GM19025 (cell line): ENCODE results near the gene ZNF710.
"Not testable (repeated sequence)": the region's sequence is repeated elsewhere in the genome, so short reads cannot be mapped to it uniquely, and the experiment has no call there.

Source experiments
- ATAC-seq: cut with Tn5 transposase; IDR thresholded peaks from one replicate; pipeline ENCODE4 v1.9.1; 2021; ENCODE audit warnings: mild to moderate bottlenecking, low read depth, moderate library complexity; ENCODE audit not compliant: unreplicated experiment

The ZNF710 gene, protein sequence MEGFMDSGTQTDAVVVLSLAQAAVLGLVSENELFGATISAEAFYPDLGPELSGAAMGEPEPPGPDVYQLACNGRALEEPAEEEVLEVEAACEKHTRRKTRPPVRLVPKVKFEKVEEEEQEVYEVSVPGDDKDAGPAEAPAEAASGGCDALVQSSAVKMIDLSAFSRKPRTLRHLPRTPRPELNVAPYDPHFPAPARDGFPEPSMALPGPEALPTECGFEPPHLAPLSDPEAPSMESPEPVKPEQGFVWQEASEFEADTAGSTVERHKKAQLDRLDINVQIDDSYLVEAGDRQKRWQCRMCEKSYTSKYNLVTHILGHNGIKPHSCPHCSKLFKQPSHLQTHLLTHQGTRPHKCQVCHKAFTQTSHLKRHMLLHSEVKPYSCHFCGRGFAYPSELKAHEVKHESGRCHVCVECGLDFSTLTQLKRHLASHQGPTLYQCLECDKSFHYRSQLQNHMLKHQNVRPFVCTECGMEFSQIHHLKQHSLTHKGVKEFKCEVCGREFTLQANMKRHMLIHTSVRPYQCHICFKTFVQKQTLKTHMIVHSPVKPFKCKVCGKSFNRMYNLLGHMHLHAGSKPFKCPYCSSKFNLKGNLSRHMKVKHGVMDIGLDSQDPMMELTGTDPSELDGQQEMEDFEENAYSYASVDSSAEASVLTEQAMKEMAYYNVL

DNA sequence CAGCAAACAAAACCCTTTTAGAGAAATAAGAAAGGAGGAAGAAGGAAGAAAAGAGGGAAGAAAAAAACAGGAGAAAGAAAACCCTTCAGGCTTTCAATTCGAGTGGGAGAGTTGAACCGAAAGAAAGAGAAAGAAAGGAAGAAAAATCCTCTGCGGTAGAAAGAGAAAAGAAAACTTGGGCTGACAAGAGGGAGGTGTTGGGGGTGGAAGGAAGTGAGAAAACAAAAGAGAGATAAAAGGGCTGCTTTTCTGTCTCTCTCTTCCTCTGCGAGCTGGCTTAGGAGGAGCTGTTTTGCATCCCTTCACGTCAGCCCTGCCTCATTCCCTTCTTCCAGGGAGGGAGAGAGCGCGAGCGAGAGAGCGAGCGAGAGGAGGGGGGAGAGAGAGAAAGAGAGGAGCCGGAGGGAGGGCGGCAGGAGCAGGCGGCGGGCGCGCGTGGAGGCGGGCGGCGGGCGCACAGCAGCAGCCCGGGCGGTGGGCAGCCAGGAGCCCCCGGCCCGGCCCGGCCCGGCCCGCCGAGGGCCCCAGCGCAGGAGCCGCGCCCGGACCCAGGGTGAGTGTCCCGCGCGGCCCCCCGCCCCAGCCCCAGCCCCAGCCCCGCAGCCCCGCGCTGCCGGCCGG lies at the start of gene ZNF710:
Gene ZNF710, plus strand, starts transcription at position 263 of the 621 bp plus-strand sequence. CDS start 65,814 bp downstream, outside the sequence.
- no peak for ATAC-seq

DNA sequence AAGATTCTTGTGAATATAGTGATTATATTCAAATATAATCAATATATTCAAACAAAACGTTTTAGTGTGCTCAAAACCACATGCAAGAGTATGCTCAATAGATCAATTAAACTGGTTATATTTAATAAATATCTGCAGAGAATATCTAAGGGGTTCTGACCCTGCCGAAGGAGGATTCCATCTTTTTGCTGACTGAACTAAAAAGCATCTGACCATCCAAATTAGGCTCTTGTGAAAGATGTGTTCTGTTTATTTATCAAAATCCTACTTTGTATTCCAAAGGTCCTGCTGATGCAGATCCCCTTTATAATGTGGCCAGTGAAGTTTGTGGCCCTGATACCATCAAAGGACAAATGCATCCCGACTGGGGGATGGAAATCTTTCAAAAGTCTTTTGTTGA lies 46.6 kb upstream of the ZNF710 start:
- ATAC-seq, result no peak

DNA sequence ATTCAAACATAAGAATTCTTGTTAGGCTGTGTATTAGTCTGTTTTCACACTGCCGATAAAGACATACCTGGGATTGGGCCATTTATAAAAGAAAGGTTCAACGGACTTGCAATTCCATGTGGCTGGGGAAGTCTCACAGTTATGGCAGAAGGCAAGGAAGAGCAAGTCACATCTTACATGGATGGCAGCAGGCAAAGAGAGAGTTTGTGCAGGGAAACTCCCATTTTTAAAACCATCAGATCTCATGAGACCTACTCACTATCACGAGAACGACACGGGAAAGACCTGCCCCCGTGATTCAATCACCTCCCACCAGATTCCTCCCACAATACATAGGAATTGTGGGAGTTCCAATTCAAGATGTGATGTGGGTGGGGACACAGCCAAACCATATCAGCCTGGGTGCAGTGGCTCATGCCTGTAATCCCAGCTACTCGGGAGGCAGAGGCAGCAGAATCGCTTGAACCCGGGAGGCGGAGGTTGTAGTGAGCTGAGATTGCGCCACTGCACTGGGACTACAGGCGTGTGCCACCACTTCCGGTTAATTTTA lies 45.6 kb upstream of the ZNF710 start:
- ATAC-seq, result not testable (repeated sequence)

GRCh38 chr15:89958107-89958805 lies 42.9 kb upstream of the ZNF710 start:
- ATAC-seq, result no peak

DNA sequence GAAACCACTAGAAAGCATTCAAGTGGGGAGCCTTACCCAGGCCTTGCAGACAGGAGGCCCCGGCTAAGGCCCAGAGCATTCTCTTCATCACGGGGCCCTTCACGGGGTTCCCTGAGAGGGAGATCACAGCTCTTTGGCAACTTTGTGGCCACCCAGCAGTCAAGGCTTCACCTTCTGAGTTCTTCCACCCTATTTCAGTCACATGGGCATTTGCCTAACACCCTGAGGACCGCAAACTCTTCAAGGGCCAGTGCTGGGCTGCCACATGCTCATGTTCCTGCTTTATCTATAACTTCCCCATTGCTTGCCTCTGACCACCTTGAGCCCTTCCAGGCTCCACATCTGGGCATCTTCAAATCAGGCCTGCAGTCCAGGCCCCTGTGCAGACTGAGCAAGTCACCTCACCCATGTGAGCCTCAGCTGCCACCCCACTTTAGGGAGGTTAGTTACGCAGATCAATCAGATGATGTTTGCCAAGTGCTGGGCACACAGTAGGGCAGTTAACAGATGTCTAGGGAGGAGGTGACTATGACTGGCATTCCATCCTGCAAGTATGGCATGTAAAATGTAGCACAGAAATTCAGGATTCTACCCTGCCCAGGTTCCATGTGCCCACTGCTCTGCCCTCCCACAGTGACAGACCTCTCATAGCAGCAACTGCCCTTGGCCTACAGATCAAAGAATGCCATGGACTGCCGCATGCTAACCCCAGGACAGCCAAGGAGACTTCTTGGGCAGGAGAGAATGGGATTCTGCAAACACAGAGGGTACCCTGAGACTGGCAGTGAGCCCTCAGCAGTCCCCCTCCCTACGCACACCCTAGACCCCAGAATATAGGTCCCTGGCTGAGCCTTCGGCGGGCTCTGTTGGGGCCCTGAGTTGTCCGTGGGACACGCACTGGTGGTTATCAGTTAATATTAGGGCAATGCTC lies 37.6 kb upstream of the ZNF710 start:
- no peak for ATAC-seq

DNA sequence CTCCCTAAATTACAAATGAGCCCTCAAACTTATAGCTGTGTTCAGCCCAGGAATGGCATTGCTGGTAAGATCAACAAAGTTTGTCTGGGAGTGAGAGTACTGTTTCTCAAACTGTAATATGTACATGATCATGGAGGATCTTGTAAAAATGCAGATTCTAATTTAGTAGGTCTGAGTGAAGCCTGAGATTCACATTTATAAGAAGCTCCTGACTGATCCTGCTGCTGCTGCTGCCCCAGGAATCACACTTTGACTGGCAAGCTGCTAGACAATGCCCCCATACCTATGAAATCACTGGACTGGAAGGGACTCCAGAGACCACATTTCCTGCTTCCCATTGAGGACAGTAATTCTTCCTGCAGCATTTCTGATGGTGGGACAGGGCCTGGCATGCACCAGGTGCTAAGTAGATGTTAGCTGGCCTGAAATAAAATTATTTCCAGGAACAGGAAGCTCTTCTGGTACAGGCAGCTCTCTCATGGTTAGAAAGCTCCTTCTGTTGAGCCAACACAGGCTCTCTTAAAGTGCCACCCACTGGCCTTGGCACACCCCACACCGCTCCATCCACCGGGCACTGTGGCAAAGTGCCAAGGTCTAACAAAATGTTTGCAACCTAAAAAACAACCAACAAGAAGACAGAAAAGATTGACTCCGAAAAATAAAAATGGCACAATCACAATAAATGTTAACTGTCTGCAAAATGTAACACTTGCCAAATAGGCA lies 36.7 kb upstream of the ZNF710 start:
- no peak for ATAC-seq

- no peak for ATAC-seq
These were observed 33.2 kb upstream of the ZNF710 start for GRCh38 chr15:89967881-89968280.

GRCh38 chr15:89971592-89971997 lies 29.5 kb upstream of the ZNF710 start:
- no peak for ATAC-seq

- no peak for ATAC-seq
These were observed 29.0 kb upstream of the ZNF710 start for GRCh38 chr15:89972085-89972484.

DNA sequence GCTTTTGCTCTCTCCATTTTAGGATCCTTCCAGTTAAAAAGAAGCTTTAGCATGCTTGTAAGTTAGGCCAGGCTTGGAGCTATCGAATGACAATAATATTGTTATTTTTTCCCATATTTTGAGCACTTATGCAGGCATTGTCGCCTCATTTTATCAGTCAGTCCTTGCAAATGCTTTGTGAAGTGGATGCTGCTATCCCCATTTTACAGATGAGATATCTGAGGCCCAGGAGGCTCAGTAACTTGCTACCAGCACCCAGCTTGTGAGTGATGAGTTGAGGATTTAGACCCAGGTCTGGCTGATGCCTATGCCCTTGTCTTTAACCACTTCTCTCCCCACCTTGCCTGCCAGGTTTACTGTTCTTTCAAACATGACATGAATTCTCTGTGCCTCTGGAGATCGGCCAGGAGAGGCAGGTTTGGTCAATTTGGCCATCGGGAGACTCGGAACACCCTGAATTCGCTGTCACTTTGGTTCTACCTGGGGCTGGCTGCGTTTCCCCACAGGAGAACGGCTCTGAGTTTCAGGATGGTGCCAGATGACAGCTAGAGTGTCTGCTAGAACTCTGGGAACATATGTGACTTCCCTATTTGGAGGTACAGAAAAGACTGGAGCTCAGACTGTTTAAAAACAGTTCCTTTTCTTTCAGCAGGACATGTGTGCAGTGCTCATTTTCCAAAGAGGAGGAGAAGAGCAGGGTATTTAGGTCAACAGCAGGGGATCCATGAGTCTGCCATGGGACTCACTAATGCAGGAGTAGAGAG lies 25.5 kb upstream of the ZNF710 start:
- ATAC-seq, result no peak

DNA sequence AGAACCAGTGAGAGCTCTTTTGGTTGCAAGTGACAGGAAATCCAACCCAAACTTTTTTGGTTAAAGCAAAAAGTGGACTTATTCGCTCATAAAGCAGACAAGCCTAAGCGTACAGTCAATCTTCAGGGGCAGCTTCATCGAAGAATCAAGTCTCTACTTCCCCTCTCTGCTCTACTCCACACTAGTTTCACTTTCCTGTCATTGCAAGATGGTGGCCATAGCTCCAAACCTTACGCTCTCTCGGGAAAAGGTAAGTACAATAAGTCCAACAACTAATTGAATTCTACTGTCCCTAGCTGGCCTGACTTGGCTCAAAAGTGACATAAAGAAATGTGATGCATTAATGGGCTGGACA lies 24.9 kb upstream of the ZNF710 start:
- no peak for ATAC-seq

DNA sequence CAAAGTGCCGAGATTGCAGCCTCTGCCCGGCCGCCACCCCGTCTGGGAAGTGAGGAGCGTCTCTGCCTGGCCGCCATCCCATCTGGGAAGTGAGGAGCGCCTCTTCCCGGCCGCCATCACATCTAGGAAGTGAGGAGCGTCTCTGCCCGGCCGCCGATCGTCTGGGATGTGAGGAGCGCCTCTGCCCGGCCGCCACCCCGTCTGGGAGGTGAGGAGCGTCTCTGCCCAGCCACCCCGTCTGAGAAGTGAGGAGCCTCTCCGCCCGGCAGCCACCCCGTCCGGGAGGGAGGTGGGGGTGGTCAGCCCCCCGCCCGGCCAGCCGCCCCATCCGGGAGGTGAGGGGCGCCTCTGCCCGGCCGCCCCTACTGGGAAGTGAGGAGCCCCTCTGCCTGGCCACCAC lies 23.3 kb upstream of the ZNF710 start:
- not testable (repeated sequence) for ATAC-seq

- no peak for ATAC-seq
These were observed 22.2 kb upstream of the ZNF710 start for GRCh38 chr15:89978914-89979313.

- no peak for ATAC-seq
These were observed 20.2 kb upstream of the ZNF710 start for GRCh38 chr15:89980896-89981295.

DNA sequence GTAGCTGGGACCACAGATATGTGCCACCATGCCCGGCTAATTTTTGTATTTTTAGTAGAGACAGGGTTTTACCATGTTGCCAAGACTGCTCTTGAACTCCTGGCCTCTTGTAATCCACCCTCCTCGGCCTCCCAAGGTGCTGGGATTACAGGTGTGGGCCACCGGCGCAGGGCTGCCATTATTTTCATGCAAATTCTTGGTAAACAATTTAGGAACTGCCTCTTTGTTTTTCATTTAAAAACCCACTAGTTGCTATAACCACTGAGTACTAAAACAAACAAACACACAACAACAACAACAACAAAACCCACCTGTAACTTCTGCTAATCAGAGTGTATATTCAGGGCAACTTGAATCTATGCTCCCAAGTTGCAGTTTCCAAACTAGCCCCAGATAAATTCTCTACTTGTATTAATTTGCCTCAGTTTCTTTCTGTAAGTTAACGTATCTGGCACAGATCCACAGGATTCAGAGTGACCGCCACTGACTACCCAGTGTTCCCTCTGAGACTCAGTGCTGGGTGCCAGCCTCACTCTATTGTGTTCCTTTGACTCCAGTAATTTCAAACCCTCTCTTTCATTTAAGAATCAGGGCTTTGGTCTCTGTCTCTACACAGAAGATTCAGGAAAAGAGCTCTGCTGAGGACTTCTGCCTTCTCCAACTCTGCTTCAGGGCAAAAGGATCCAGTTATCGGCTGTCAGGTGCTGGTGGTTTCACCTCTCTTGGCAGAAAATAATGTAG lies 18.6 kb upstream of the ZNF710 start:
- ATAC-seq, result no peak

DNA sequence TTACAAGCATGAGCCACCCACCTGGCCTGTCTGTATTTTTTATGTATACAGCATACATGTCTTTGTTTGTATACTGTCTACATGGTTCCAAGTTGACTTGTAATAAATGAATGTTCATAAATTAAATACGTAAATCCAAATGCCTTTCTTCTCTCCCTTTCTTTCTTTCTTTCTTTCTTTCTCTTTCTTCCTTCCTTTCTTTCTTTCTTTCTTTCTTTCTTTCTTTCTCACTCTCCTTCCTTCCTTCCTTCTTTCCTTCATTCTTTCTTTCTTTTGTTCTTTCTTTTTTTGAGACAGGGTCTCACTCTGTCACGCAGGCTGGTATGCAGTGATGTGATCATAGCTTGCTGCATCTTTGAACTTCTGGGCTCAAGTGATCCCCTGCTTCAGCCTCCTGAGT lies 17.1 kb upstream of the ZNF710 start:
- no peak for ATAC-seq

GRCh38 chr15:89984421-89985010 lies 16.6 kb upstream of the ZNF710 start:
- no peak for ATAC-seq
